Brain microvascular endothelial cell (primary cell): ENCODE data around the gene TTC8.

ENCODE experiments used
- DNase-seq: peaks from one replicate; pipeline ENCODE4 v3.0.0-alpha.2; 2020
- H3K27ac ChIP-seq: fragments of 250-450 bp; sonication (Bioruptor Pico); 2 replicates; pipeline ENCODE4 v1.5.1; 2020; ENCODE audit warnings: mild to moderate bottlenecking, moderate library complexity
- H3K27me3 ChIP-seq: fragments of 250-450 bp; sonication (Bioruptor Pico); replicated peaks from 2 replicates; pipeline ENCODE4 v1.5.1; 2020; ENCODE audit warnings: mild to moderate bottlenecking
- H3K36me3 ChIP-seq: fragments of 250-450 bp; sonication (Bioruptor Pico); replicated peaks from 2 replicates; pipeline ENCODE4 v1.5.1; 2020; ENCODE audit warnings: mild to moderate bottlenecking
- H3K4me3 ChIP-seq: 2 replicates; pipeline ENCODE4 v1.5.1; 2011; ENCODE audit warnings: low read depth, mild to moderate bottlenecking, control low read depth, low read length, moderate library complexity
- CTCF ChIP-seq: IDR thresholded peaks from 2 replicates; pipeline ENCODE4 v1.5.1; 2011; ENCODE audit warnings: low read depth, mild to moderate bottlenecking, moderate library complexity, low read length, control low read depth, inconsistent platforms; ENCODE audit errors: missing control alignments
- in situ Hi-C: cut with HindIII; loops from 2 replicates; pipeline ENCODE4 v1.10.0; 2017; ENCODE audit warnings: low sequenced_read_pairs, low pct_ligation_motif_present

The TTC8 gene

GRCh38 chr14:88882236-88882635, 57.8 kb downstream of the TTC8 start:
- TF ChIP-seq CTCF, result no peak
- Histone ChIP-seq H3K27me3 (no peaks in the 10 kb centered on the region), H3K4me3 (no peak overlapping the region), H3K36me3 (no peaks in the 10 kb centered on the region), H3K27ac (no peak overlapping the region)
- in situ Hi-C loops, result no loop called here
- no peak for DNase-seq

DNA sequence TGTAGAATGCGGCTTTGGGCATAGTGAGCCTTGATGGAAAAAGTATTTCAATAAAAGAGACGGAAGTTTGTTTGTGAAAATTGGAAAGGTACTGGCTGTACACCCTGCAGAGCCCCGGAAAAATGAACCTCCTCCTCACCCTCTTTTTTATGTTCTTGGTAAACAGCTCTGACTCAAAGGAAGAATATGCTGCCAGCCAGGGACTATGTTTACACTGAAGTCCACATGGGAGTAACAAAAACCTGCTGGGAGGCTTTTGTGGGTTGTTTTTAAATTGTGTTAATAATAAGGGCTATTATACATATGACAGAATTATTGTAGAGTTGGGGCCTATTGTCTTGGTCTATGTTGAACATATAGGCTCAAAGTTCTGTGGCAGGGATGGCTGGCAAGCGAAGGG, 70.7 kb downstream of the TTC8 start:
- no peaks in the 10 kb centered on the region for H3K27me3 ChIP-seq
- no peaks in the 10 kb centered on the region for H3K36me3 ChIP-seq
- H3K27ac ChIP-seq, result no peak overlapping the region
- in situ Hi-C loops, result no loop called here
- TF ChIP-seq CTCF, result no peak
- DNase-seq, result peak; percentile 39
- no peak overlapping the region for H3K4me3 ChIP-seq

DNA sequence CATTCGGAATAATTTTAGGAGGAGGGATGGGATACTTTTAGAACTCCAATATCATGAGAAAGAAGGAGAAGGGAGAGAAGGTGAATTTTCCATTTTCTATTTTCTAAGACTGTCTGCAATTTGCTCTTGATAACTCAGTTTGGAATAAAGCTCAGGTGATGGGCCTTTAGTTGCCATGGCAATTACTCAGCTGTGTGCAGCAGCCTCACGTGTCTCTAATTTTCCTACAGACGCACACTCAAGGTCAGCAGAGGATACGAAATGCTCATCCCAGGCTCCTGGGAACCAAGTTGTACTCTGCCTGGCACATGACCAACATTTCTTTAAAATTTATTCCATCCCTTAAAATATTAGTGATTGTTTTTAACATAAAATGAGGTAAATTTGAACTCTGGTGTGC, 76.7 kb downstream of the TTC8 start:
- Histone ChIP-seq H3K27me3 (no peaks in the 10 kb centered on the region), H3K4me3 (no peak overlapping the region), H3K27ac (no peak overlapping the region), H3K36me3 (no peaks in the 10 kb centered on the region)
- no peak for DNase-seq
- TF ChIP-seq CTCF, result no peak
- in situ Hi-C loops, result no loop called here

GRCh38 chr14:88901991-88902390, 77.5 kb downstream of the TTC8 start:
- TF ChIP-seq CTCF, result no peak
- Histone ChIP-seq H3K27me3 (no peaks in the 10 kb centered on the region), H3K4me3 (no peak overlapping the region), H3K27ac (no peak overlapping the region), H3K36me3 (no peaks in the 10 kb centered on the region)
- DNase-seq, result no peak
- in situ Hi-C loops, result no loop called here

- H3K4me3 ChIP-seq, result no peak overlapping the region
- no peaks in the 10 kb centered on the region for H3K36me3 ChIP-seq
- no peak overlapping the region for H3K27ac ChIP-seq
- no peaks in the 10 kb centered on the region for H3K27me3 ChIP-seq
- no peak for DNase-seq
- in situ Hi-C loops, result no loop called here
- TF ChIP-seq CTCF, result no peak
Observed at GRCh38 chr14:88902850-88903249, 78.4 kb downstream of the TTC8 start.

DNA sequence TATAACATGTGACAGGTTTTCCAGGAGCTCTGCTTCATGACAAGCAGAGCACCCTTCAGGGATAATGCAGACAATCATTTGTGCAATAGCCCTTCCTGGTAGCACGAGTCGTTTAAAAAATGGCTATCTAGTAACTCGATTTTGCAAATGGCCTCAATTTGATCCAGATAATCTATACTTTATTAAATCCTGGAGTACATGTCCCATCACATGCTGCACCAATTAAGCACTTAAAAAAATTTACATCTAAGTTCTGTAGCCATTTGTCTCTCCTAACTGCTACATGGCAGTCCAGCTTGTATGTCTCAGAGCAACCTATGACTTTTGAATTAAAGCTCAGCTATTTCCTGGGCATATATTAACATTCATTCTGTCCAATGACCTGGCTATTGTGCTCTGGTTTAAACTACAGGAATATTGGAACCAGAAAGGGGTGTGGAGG, 79.8 kb downstream of the TTC8 start:
- no peak for DNase-seq
- TF ChIP-seq CTCF, result no peak
- Histone ChIP-seq H3K36me3 (no peaks in the 10 kb centered on the region), H3K27me3 (no peaks in the 10 kb centered on the region), H3K27ac (no peak overlapping the region), H3K4me3 (no peak overlapping the region)
- in situ Hi-C loops, result no loop called here
